ENCODE data around the gene TIMMDC1. TPM values are rescaled to one million over a fixed set of nuclear protein-coding genes. Genes with fewer than 3 reads are reported as not detected.

Gene TIMMDC1
- total and polyA plus RNA-seq, 7 donors, result 98.8 to 311 (median 183) TPM

DNA sequence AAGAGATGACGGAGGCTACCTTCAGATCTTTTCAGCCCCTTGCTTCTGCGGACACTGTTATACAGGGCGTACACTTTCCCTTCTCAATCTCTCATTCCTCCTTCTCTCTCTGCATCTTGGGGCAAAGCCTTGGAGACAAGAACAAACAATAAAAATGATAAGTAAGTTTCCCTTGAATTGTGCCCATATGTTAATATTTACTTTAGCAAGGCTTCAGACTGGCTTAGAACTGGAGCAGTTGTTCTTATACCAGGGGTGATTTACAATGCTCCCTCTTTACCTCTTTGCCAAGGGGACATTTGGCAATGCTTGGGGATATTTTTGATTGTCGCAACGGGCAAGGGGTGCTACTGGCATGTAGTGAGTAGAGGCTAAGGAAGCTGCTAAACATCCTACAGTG, 29.4 kb downstream of the TIMMDC1 start:
- TF ChIP-seq, protein P1, sequence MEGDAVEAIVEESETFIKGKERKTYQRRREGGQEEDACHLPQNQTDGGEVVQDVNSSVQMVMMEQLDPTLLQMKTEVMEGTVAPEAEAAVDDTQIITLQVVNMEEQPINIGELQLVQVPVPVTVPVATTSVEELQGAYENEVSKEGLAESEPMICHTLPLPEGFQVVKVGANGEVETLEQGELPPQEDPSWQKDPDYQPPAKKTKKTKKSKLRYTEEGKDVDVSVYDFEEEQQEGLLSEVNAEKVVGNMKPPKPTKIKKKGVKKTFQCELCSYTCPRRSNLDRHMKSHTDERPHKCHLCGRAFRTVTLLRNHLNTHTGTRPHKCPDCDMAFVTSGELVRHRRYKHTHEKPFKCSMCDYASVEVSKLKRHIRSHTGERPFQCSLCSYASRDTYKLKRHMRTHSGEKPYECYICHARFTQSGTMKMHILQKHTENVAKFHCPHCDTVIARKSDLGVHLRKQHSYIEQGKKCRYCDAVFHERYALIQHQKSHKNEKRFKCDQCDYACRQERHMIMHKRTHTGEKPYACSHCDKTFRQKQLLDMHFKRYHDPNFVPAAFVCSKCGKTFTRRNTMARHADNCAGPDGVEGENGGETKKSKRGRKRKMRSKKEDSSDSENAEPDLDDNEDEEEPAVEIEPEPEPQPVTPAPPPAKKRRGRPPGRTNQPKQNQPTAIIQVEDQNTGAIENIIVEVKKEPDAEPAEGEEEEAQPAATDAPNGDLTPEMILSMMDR (IDR thresholded peaks at IDR 0.05), result no peak
- intact Hi-C loops (cut with DNase I), result loop anchor here in 1 of 2 donors (5.0 kb wide), 1 partner anchor 155 kb away; no protein-coding TSS in a partner anchor
- Histone ChIP-seq H3K9me3 (no peaks in the 10 kb centered on the region), H3K27ac (no peak overlapping the region), H3K27me3 (ENCODE audit: insufficient read depth in 3 of 3, low read length in 2 of 3) (no peaks in the 10 kb centered on the region), H3K36me3 (ENCODE audit: insufficient read depth in 1 of 2, low read depth in 1 of 2) (peaks cover 0 to 35% of the 10 kb centered on the region in 2 donors), H3K4me3 (no peak overlapping the region), H3K4me1 (no peaks in the 10 kb centered on the region)
- ATAC-seq, result no peak
- WGBS, 3 donors, result 86 to 97% (median 93%) methylated on average over 5 of the region's 5 CpGs
- no peak for DNase-seq

DNA sequence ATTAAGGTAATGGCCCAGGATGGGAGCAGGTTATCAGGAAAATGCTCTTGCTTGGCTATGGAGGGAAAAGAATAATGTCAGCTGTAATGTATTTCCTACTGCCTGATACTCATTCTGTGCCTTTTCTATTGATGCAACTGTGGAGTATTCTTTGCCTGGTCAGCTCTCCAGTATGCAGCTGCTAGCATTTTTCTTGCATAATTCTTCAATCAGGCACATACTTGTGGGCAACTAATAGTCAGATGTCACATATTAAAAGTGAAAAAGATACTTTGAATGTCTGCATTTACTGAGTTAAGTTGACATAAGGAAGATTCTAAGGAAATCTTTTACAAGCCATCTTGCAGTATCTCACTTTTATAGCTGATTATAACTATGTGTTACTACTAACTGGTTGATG, 31.5 kb downstream of the TIMMDC1 start:
- H3K9me3 ChIP-seq, result no peaks in the 10 kb centered on the region
- TF ChIP-seq, protein P1 (IDR thresholded peaks at IDR 0.05), result no peak
- H3K27ac ChIP-seq, result no peak overlapping the region
- H3K4me1 ChIP-seq, result no peaks in the 10 kb centered on the region
- peaks cover 0 to 13% of the 10 kb centered on the region in 2 donors for H3K36me3 ChIP-seq (ENCODE audit: insufficient read depth in 1 of 2, low read depth in 1 of 2)
- no peaks in the 10 kb centered on the region for H3K27me3 ChIP-seq (ENCODE audit: insufficient read depth in 3 of 3, low read length in 2 of 3)
- ATAC-seq (no peak), DNase-seq (no peak)
- H3K4me3 ChIP-seq, result no peak overlapping the region
- intact Hi-C loops (cut with DNase I), result loop anchor here in 1 of 2 donors (5.0 kb wide), 1 partner anchor 152 kb away; no protein-coding TSS in a partner anchor

DNA sequence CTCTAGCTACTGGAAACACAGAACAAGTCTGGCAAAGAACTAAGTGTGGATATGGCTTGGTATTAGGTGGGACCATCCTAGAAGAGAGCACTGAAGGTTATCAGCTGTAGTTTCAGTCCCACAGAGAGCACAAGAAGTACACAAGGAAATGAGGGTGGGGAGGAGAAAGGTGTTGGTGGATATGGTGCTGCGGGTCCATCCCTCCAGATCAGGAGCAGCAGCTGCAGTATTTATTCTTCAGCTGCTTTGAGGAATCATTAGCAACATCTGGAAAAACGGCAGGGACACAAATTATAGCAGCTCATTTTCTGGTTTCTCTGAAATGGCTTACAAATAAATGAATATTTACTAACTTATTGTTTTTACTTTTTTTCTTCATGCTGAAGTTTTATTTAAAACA, 32.1 kb downstream of the TIMMDC1 start:
- no peaks in the 10 kb centered on the region for H3K27me3 ChIP-seq (ENCODE audit: insufficient read depth in 3 of 3, low read length in 2 of 3)
- peaks cover 0 to 8% of the 10 kb centered on the region in 2 donors for H3K36me3 ChIP-seq (ENCODE audit: insufficient read depth in 1 of 2, low read depth in 1 of 2)
- WGBS, 3 donors, result 52 to 54% (median 53%) methylated on average over 2 of the region's 2 CpGs
- ATAC-seq, result no peak
- TF ChIP-seq, protein P1 (IDR thresholded peaks at IDR 0.05), result no peak
- no peak overlapping the region for H3K4me3 ChIP-seq
- no peak for DNase-seq
- no peaks in the 10 kb centered on the region for H3K4me1 ChIP-seq
- no peaks in the 10 kb centered on the region for H3K9me3 ChIP-seq
- intact Hi-C loops (cut with DNase I), result no loop called here
- H3K27ac ChIP-seq, result no peak overlapping the region

DNA sequence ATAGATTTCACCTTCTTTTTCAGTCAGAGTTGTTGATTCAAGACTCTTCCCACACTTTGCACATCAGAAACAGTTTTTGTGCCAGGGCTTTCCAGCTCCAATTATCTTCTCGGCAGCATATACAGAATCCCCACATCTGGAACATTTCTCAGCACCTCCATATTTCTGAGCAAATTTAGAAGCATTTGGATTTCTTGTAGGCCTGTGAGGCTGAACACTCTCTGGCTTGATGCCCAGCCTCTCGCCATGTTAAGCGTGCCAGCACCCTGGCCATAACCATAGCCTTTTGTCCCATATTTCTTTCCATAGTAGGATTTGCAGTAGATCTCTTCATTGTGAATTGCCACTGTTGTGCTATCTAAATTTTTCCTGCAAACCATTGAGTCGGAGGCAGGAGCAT, 32.8 kb downstream of the TIMMDC1 start:
- ATAC-seq (no peak), DNase-seq (no peak)
- H3K36me3 ChIP-seq (ENCODE audit: insufficient read depth in 1 of 2, low read depth in 1 of 2), result peaks cover 0 to 1% of the 10 kb centered on the region in 2 donors
- no peaks in the 10 kb centered on the region for H3K27me3 ChIP-seq (ENCODE audit: insufficient read depth in 3 of 3, low read length in 2 of 3)
- no peak overlapping the region for H3K4me3 ChIP-seq
- intact Hi-C loops (cut with DNase I), result no loop called here
- 78 to 89% (median 82%) methylated on average over 4 of the region's 4 CpGs for WGBS, 3 donors
- H3K4me1 ChIP-seq, result no peaks in the 10 kb centered on the region
- H3K9me3 ChIP-seq, result no peaks in the 10 kb centered on the region
- no peak overlapping the region for H3K27ac ChIP-seq
- TF ChIP-seq, protein P1 (IDR thresholded peaks at IDR 0.05), result no peak

DNA sequence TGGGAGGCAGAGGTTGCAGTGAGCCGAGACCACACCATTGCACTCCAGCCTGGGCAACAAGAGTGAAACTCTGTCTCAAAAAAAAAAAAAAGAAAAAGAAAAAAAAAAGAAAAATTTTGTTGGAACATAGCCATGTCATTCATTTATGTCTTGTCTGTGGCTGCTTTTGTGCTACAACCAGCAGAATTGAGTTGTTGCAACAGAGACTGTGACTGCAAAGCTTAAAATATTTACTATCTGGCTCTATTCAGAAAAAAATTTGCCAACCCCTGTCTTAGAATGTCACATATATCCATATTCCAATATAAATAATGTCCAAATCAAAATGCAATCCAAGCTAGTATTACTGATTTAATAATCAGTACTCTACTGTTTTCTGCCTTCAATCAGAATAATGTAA, 35.9 kb downstream of the TIMMDC1 start:
- H3K27me3 ChIP-seq (ENCODE audit: insufficient read depth in 3 of 3, low read length in 2 of 3), result no peaks in the 10 kb centered on the region
- H3K4me1 ChIP-seq, result no peaks in the 10 kb centered on the region
- 67 to 92% (median 76%) methylated on average over 1 of the region's 1 CpG for WGBS, 3 donors
- intact Hi-C loops (cut with DNase I), result no loop called here
- DNase-seq, result no peak
- no peaks in the 10 kb centered on the region for H3K9me3 ChIP-seq
- ATAC-seq, result no peak
- TF ChIP-seq, protein P1 (IDR thresholded peaks at IDR 0.05), result no peak
- no peak overlapping the region for H3K4me3 ChIP-seq
- H3K27ac ChIP-seq, result no peak overlapping the region
- H3K36me3 ChIP-seq (ENCODE audit: insufficient read depth in 1 of 2, low read depth in 1 of 2), result no peaks in the 10 kb centered on the region

All from psoas muscle (tissue), 8 donors.